HCT116 (cell line): ENCODE data around the gene TTBK1. TPM values are rescaled to one million over a fixed set of nuclear protein-coding genes. Genes with fewer than 3 reads are reported as not detected.

Experiments used
- ATAC-seq: fragments of 200-7000 bp; cut with Tn5 transposase; 2 replicates; pipeline ENCODE4 v1.9.1; 2020; ENCODE audit warnings: mild to moderate bottlenecking, moderate library complexity
- BruUV-seq: library from RNA; stranded (reverse); fragments of 400-500 nt; replicated peaks from 2 replicates; lab custom pipeline; 2021; lab: Mats Ljungman, UMichigan
- CTCF ChIA-PET: fragments of 300-600 bp; sonication (Branson Sonifier 250); formaldehyde crosslinking; loops from one replicate; lab custom pipeline; 2021; ENCODE audit warnings: antibody characterized with exemption; lab: Charles Lee
- POLR2A ChIA-PET: fragments of 300-600, 350-600 bp; sonication (Branson Sonifier 250); formaldehyde crosslinking; loops from one replicate; lab custom pipeline; 2021; ENCODE audit warnings: antibody characterized with exemption; lab: Charles Lee
- RAD21 ChIA-PET, 2 experiments: fragments of 300-600 bp; sonication (Branson Sonifier 250); formaldehyde crosslinking; loops; one replicate each; lab custom pipeline; 2023; ENCODE audit warnings: low total read pairs in 2 of 2; ENCODE audit not compliant: uncharacterized antibody in 2 of 2, unreplicated experiment in 2 of 2, low non-redundant PET in 1 of 2; lab: Charles Lee
- DNase-seq: peaks from one replicate; pipeline ENCODE4 v3.0.0-alpha.2; 2010; ENCODE audit warnings: low read depth, low spot score
- H2AFZ ChIP-seq: fragments of 200-600 bp; shearing (Covaris generic), sonication (generic); 2 replicates; pipeline ENCODE4 v1.6.1; 2017; ENCODE audit warnings: low read depth, mixed run types, mixed read lengths, antibody characterized with exemption, low read length; ENCODE audit not compliant: poor library complexity, severe bottlenecking
- H3K27ac ChIP-seq: 2 replicates; pipeline ENCODE4 v1.5.1; 2012; ENCODE audit warnings: low read depth, low read length
- H3K27me3 ChIP-seq: fragments of 200-600 bp; sonication (generic); 2 replicates; pipeline ENCODE4 v1.6.1; 2016; ENCODE audit warnings: mixed run types, low read length, mixed read lengths; ENCODE audit not compliant: insufficient read depth
- H3K36me3 ChIP-seq, 2 experiments: fragments of 200-500 bp in 1 of 2; fragments of 200-600 bp in 1 of 2; sonication (Bioruptor generic) in 1 of 2; sonication (generic) in 1 of 2; 2 replicates each; pipeline versions ENCODE4 v1.5.1 to v1.6.1; 2014 to 2016; ENCODE audit warnings: low read length in 2 of 2, inconsistent platforms in 1 of 2, mixed read lengths in 1 of 2, mixed run types in 1 of 2; ENCODE audit not compliant: insufficient read depth in 2 of 2, control insufficient read depth in 1 of 2
- H3K4me1 ChIP-seq, 2 experiments: fragments of 200-600 bp in 1 of 2; sonication (generic) in 1 of 2; 2 replicates each; pipeline versions ENCODE4 v1.5.1 to v1.6.1; 2012 to 2017; ENCODE audit warnings: low read length in 2 of 2, inconsistent platforms in 1 of 2, mild to moderate bottlenecking in 1 of 2, mixed read lengths in 1 of 2, mixed run types in 1 of 2, moderate library complexity in 1 of 2; ENCODE audit not compliant: insufficient read depth in 2 of 2, control insufficient read depth in 1 of 2
- H3K4me2 ChIP-seq: fragments of 200-600 bp; sonication (generic); 2 replicates; pipeline ENCODE4 v1.6.1; 2017; ENCODE audit warnings: mixed run types, low read length, mixed read lengths
- H3K4me3 ChIP-seq, 2 experiments: fragments of 200-600 bp in 1 of 2; sonication (generic) in 1 of 2; replicated peaks in 1 of 2; 2 replicates each; pipeline ENCODE4 v1.5.1; 2011 to 2016; ENCODE audit warnings: low read length in 2 of 2, control low read depth in 1 of 2, low read depth in 1 of 2, mild to moderate bottlenecking in 1 of 2, mixed read lengths in 1 of 2, mixed run types in 1 of 2
- H3K79me2 ChIP-seq: fragments of 200-600 bp; sonication (generic); 2 replicates; pipeline ENCODE4 v1.6.1; 2017; ENCODE audit warnings: mild to moderate bottlenecking, mixed run types, low read length, moderate library complexity, mixed read lengths; ENCODE audit not compliant: insufficient read depth
- H3K9ac ChIP-seq: fragments of 200-600 bp; sonication (generic); 2 replicates; pipeline ENCODE4 v1.6.1; 2016; ENCODE audit warnings: low read length, mixed read lengths
- H3K9me2 ChIP-seq: fragments of 200-600 bp; sonication (generic), shearing (Covaris generic); 2 replicates; pipeline ENCODE4 v1.6.1; 2017; ENCODE audit warnings: mixed run types, mild to moderate bottlenecking, moderate library complexity; ENCODE audit not compliant: insufficient read depth
- H3K9me3 ChIP-seq, 2 experiments: fragments of 200-500 bp in 1 of 2; fragments of 200-600 bp in 1 of 2; sonication (Bioruptor generic) in 1 of 2; sonication (generic) in 1 of 2; 2 replicates each; pipeline ENCODE4 v1.6.1; 2014 to 2017; ENCODE audit warnings: low read length in 2 of 2, mixed read lengths in 2 of 2, inconsistent platforms in 1 of 2, low read depth in 1 of 2, mild to moderate bottlenecking in 1 of 2, mixed run types in 1 of 2, moderate library complexity in 1 of 2; ENCODE audit not compliant: control insufficient read depth in 1 of 2, insufficient read depth in 1 of 2
- H4K20me1 ChIP-seq: fragments of 200-600 bp; sonication (generic), shearing (Covaris generic); 2 replicates; pipeline ENCODE4 v1.6.1; 2017; ENCODE audit warnings: mixed run types, mild to moderate bottlenecking, moderate library complexity; ENCODE audit not compliant: insufficient read depth
- ELF1 ChIP-seq: IDR thresholded peaks from 2 replicates; pipeline ENCODE4 v1.6.1; 2012; ENCODE audit warnings: low read depth, borderline replicate concordance
- JUND ChIP-seq: IDR thresholded peaks from 2 replicates; pipeline ENCODE4 v1.6.1; 2012
- POLR2A ChIP-seq: IDR thresholded peaks from 2 replicates; pipeline ENCODE4 v1.7.0; 2011; ENCODE audit warnings: borderline replicate concordance; ENCODE audit not compliant: insufficient read depth, insufficient read length; ENCODE audit errors: extremely low read depth
- POLR2AphosphoS5 ChIP-seq: IDR thresholded peaks from 2 replicates; pipeline ENCODE4 v1.6.1; 2011; ENCODE audit warnings: mild to moderate bottlenecking, low read depth, low read length, moderate library complexity
- RAD21 ChIP-seq: IDR thresholded peaks from 2 replicates; pipeline ENCODE4 v1.6.1; 2012; ENCODE audit warnings: low read depth, mild to moderate bottlenecking
- SIN3A ChIP-seq: IDR thresholded peaks from 2 replicates; pipeline ENCODE4 v1.6.1; 2012; ENCODE audit warnings: low read depth
- SP1 ChIP-seq: IDR thresholded peaks from 2 replicates; pipeline ENCODE4 v1.6.1; 2012; ENCODE audit warnings: low read depth
- TCF7L2 ChIP-seq: IDR thresholded peaks from 2 replicates; pipeline ENCODE4 v1.7.0; 2011; ENCODE audit warnings: borderline replicate concordance, inconsistent platforms; ENCODE audit not compliant: insufficient read depth, insufficient read length; ENCODE audit errors: extremely low read depth
- ZFX ChIP-seq: fragments of 450-650 bp; IDR thresholded peaks from 2 replicates; pipeline ENCODE4 v1.6.1; 2017
- ZNF274 ChIP-seq: fragments of 200-500 bp; sonication (Bioruptor generic); IDR thresholded peaks from 2 replicates; pipeline ENCODE4 v1.6.1; 2014; ENCODE audit warnings: mild to moderate bottlenecking, low read depth, low read length, inconsistent platforms
- intact Hi-C: fragments of 100-400 bp; cut with micrococcal nuclease; formaldehyde crosslinking; loops from 2 replicates; pipeline ENCODE4 v1.10.0; 2022
- total RNA-seq: library from RNA; stranded (reverse); gene quantifications from one replicate; pipeline ENCODE4 v1.2.1, GENCODE V29; 2021; ENCODE audit not compliant: unreplicated experiment
- TF ChIP-seq, protein P1 (sequence below): IDR thresholded peaks from 2 replicates; pipeline ENCODE4 v1.6.1; 2012; ENCODE audit warnings: low read depth
- TF ChIP-seq, protein P2 (sequence below), 3 experiments: fragments of 200-600 bp in 1 of 3; sonication (generic) in 1 of 3; IDR thresholded peaks in 2 of 3; conservative IDR thresholded peaks in 1 of 3; 2 replicates each; pipeline ENCODE4 v1.5.1; 2012 to 2017; ENCODE audit warnings: low read depth in 2 of 3, low read length in 2 of 3, antibody characterized with exemption in 1 of 3, borderline replicate concordance in 1 of 3, control low read depth in 1 of 3, mild to moderate bottlenecking in 1 of 3, mixed read lengths in 1 of 3, mixed run types in 1 of 3, moderate library complexity in 1 of 3; ENCODE audit not compliant: insufficient read depth in 1 of 3
- TF ChIP-seq, protein P3 (sequence below): IDR thresholded peaks from 2 replicates; pipeline ENCODE4 v1.6.1; 2012
- TF ChIP-seq, protein P4 (sequence below): IDR thresholded peaks from 2 replicates; pipeline ENCODE4 v1.6.1; 2011; ENCODE audit warnings: mild to moderate bottlenecking, low read length, moderate library complexity; ENCODE audit not compliant: insufficient replicate concordance; ENCODE audit errors: extremely low read depth

The TTBK1 gene
- total RNA-seq, 1 experiment from 2014 or later, result not detected

DNA sequence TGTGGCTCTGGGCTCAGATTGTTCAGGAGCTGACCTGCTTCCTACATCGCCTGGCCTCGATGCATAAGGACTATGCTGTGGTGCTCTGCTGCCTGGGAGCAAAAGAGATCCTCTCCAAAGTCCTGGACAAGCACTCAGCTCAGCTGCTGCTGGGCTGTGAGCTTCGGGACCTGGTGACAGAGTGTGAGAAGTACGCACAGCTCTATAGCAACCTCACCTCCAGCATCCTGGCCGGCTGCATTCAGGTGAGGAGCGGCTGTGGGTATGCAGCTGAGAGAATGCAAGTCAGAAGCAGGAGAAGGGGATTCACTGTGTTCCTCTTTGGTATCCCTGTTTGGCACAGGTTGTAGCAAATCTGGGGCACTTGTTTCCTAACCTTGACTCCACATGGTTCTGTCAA lies 43.4 kb upstream of the TTBK1 start:
- Histone ChIP-seq H3K4me3 (no peak overlapping the region), H3K36me3 (peaks cover 0 to 3% of the 10 kb centered on the region in 2 experiments; a peak in 2 of 4 replicates), H3K79me2 (no peaks in the 10 kb centered on the region), H3K27me3 (no peaks in the 10 kb centered on the region), H3K27ac (no peak overlapping the region), H4K20me1 (no peaks in the 10 kb centered on the region), H3K4me2 (no peak overlapping the region), H3K9ac (no peak overlapping the region), H3K9me2 (no peaks in the 10 kb centered on the region), H3K9me3 (no peaks in the 10 kb centered on the region), H3K4me1 (no peaks in the 10 kb centered on the region), H2AFZ (no peak overlapping the region)
- ATAC-seq, result no peak
- intact Hi-C loops, result no loop called here
- BruUV-seq, result no TSS peak
- TF ChIP-seq ZNF274, result no peak
- TF ChIP-seq ZFX, result no peak
- no peak for TF ChIP-seq SIN3A
- no peak for TF ChIP-seq TCF7L2
- TF ChIP-seq ELF1, result no peak
- TF ChIP-seq, protein P1, sequence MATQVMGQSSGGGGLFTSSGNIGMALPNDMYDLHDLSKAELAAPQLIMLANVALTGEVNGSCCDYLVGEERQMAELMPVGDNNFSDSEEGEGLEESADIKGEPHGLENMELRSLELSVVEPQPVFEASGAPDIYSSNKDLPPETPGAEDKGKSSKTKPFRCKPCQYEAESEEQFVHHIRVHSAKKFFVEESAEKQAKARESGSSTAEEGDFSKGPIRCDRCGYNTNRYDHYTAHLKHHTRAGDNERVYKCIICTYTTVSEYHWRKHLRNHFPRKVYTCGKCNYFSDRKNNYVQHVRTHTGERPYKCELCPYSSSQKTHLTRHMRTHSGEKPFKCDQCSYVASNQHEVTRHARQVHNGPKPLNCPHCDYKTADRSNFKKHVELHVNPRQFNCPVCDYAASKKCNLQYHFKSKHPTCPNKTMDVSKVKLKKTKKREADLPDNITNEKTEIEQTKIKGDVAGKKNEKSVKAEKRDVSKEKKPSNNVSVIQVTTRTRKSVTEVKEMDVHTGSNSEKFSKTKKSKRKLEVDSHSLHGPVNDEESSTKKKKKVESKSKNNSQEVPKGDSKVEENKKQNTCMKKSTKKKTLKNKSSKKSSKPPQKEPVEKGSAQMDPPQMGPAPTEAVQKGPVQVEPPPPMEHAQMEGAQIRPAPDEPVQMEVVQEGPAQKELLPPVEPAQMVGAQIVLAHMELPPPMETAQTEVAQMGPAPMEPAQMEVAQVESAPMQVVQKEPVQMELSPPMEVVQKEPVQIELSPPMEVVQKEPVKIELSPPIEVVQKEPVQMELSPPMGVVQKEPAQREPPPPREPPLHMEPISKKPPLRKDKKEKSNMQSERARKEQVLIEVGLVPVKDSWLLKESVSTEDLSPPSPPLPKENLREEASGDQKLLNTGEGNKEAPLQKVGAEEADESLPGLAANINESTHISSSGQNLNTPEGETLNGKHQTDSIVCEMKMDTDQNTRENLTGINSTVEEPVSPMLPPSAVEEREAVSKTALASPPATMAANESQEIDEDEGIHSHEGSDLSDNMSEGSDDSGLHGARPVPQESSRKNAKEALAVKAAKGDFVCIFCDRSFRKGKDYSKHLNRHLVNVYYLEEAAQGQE, result no peak
- TF ChIP-seq, protein P2, sequence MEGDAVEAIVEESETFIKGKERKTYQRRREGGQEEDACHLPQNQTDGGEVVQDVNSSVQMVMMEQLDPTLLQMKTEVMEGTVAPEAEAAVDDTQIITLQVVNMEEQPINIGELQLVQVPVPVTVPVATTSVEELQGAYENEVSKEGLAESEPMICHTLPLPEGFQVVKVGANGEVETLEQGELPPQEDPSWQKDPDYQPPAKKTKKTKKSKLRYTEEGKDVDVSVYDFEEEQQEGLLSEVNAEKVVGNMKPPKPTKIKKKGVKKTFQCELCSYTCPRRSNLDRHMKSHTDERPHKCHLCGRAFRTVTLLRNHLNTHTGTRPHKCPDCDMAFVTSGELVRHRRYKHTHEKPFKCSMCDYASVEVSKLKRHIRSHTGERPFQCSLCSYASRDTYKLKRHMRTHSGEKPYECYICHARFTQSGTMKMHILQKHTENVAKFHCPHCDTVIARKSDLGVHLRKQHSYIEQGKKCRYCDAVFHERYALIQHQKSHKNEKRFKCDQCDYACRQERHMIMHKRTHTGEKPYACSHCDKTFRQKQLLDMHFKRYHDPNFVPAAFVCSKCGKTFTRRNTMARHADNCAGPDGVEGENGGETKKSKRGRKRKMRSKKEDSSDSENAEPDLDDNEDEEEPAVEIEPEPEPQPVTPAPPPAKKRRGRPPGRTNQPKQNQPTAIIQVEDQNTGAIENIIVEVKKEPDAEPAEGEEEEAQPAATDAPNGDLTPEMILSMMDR (IDR thresholded peaks at IDR 0.05 in 2 of 3, conservative IDR thresholded peaks at IDR 0.05 in 1 of 3; ENCODE audit: borderline replicate concordance in 1 of 3, insufficient read depth in 1 of 3, low read depth in 2 of 3, low read length in 2 of 3), result no peak
- no peak for TF ChIP-seq POLR2A
- TF ChIP-seq, protein P3, sequence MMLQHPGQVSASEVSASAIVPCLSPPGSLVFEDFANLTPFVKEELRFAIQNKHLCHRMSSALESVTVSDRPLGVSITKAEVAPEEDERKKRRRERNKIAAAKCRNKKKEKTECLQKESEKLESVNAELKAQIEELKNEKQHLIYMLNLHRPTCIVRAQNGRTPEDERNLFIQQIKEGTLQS, result no peak
- TF ChIP-seq RAD21, result no peak
- no peak for TF ChIP-seq POLR2AphosphoS5
- TF ChIP-seq, protein P4, sequence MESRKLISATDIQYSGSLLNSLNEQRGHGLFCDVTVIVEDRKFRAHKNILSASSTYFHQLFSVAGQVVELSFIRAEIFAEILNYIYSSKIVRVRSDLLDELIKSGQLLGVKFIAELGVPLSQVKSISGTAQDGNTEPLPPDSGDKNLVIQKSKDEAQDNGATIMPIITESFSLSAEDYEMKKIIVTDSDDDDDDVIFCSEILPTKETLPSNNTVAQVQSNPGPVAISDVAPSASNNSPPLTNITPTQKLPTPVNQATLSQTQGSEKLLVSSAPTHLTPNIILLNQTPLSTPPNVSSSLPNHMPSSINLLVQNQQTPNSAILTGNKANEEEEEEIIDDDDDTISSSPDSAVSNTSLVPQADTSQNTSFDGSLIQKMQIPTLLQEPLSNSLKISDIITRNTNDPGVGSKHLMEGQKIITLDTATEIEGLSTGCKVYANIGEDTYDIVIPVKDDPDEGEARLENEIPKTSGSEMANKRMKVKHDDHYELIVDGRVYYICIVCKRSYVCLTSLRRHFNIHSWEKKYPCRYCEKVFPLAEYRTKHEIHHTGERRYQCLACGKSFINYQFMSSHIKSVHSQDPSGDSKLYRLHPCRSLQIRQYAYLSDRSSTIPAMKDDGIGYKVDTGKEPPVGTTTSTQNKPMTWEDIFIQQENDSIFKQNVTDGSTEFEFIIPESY, result no peak
- no peak for TF ChIP-seq JUND
- TF ChIP-seq SP1, result no peak
- DNase-seq, result no peak
- ChIA-PET POLR2A (no interaction called here), CTCF (no interaction called here), RAD21 (no interaction called here)
